Measurements from ENCODE around the gene CCNK.

GRCh38 chr14:99530407-99531155 is 49.4 kb downstream of the CCNK start:
- no peak for TF ChIP-seq MAX (IDR thresholded peaks at IDR 0.05; ENCODE audit: low read depth, low read length)
- TF ChIP-seq CTCF (IDR thresholded peaks at IDR 0.05; ENCODE audit: low read depth, low read length) = no peak
- TF ChIP-seq POLR2A (IDR thresholded peaks at IDR 0.05; ENCODE audit: extremely low read depth, insufficient read length) = no peak
- no peak for TF ChIP-seq MYC (IDR thresholded peaks at IDR 0.05; ENCODE audit: low read depth, low read length)

Data from NB4 (cell line).